H9 (cell line): ENCODE results near the gene PTP4A1. TPM values are rescaled to one million over a fixed set of nuclear protein-coding genes. Genes with fewer than 3 reads are reported as not detected.

ENCODE experiments used
- DNase-seq: peaks from one replicate; pipeline ENCODE4 v3.0.0-alpha.2; 2017
- H2AFZ ChIP-seq: one replicate; pipeline ENCODE4 v1.6.1; 2013; ENCODE audit warnings: mild to moderate bottlenecking, low read length, control low read depth, moderate library complexity
- H2AK5ac ChIP-seq: 2 replicates; pipeline ENCODE4 v1.6.1; 2013; ENCODE audit warnings: low read length, control low read depth, mixed read lengths; ENCODE audit not compliant: insufficient read length
- H2BK120ac ChIP-seq: one replicate; pipeline ENCODE4 v1.6.1; 2013; ENCODE audit warnings: low read depth, mild to moderate bottlenecking, low read length, control low read depth, inconsistent platforms; ENCODE audit not compliant: poor library complexity, severe bottlenecking
- H2BK12ac ChIP-seq: 2 replicates; pipeline ENCODE4 v1.6.1; 2013; ENCODE audit warnings: low read length, control low read depth, mixed read lengths, low read depth; ENCODE audit not compliant: insufficient read length
- H2BK15ac ChIP-seq: 2 replicates; pipeline ENCODE4 v1.6.1; 2013; ENCODE audit warnings: low read depth, low read length, control low read depth
- H2BK20ac ChIP-seq: one replicate; pipeline ENCODE4 v1.6.1; 2013; ENCODE audit warnings: low read depth, mild to moderate bottlenecking, low read length, control low read depth, inconsistent platforms; ENCODE audit not compliant: poor library complexity, severe bottlenecking
- H2BK5ac ChIP-seq: 2 replicates; pipeline ENCODE4 v1.6.1; 2013; ENCODE audit warnings: low read length, control low read depth, mixed read lengths; ENCODE audit not compliant: insufficient read length
- H3K14ac ChIP-seq: 2 replicates; pipeline ENCODE4 v1.6.1; 2013; ENCODE audit warnings: low read length, control low read depth; ENCODE audit not compliant: insufficient read depth
- H3K18ac ChIP-seq: 2 replicates; pipeline ENCODE4 v1.6.1; 2013; ENCODE audit warnings: low read depth, mild to moderate bottlenecking, mixed read lengths, low read length, control low read depth; ENCODE audit not compliant: insufficient read length
- H3K23ac ChIP-seq: 2 replicates; pipeline ENCODE4 v1.6.1; 2013; ENCODE audit warnings: low read length, control low read depth, mixed read lengths, low read depth; ENCODE audit not compliant: insufficient read length
- H3K23me2 ChIP-seq: 2 replicates; pipeline ENCODE4 v1.6.1; 2013; ENCODE audit warnings: low read depth, mild to moderate bottlenecking, mixed read lengths, low read length, control low read depth; ENCODE audit not compliant: insufficient read length, poor library complexity, severe bottlenecking
- H3K27ac ChIP-seq: 2 replicates; pipeline ENCODE4 v1.5.1; 2013; ENCODE audit warnings: low read length, control low read depth, mixed read lengths, low read depth; ENCODE audit not compliant: insufficient read length
- H3K27me3 ChIP-seq: 2 replicates; pipeline ENCODE4 v1.6.1; 2013; ENCODE audit warnings: low read length, control low read depth, inconsistent platforms; ENCODE audit not compliant: insufficient read depth
- H3K4ac ChIP-seq: 2 replicates; pipeline ENCODE4 v1.6.1; 2013; ENCODE audit warnings: low read depth, mild to moderate bottlenecking, control low read depth, inconsistent platforms, low read length, moderate library complexity
- H3K4me1 ChIP-seq: 2 replicates; pipeline ENCODE4 v1.6.1; 2013; ENCODE audit warnings: low read length, control low read depth, inconsistent platforms; ENCODE audit not compliant: insufficient read depth
- H3K4me2 ChIP-seq: 2 replicates; pipeline ENCODE4 v1.6.1; 2013; ENCODE audit warnings: low read length, control low read depth, mixed read lengths; ENCODE audit not compliant: insufficient read length, insufficient read depth
- H3K56ac ChIP-seq: 2 replicates; pipeline ENCODE4 v1.6.1; 2013; ENCODE audit warnings: low read depth, mild to moderate bottlenecking, mixed read lengths, low read length, control low read depth; ENCODE audit not compliant: insufficient read length
- H3K79me1 ChIP-seq: 2 replicates; pipeline ENCODE4 v1.6.1; 2013; ENCODE audit warnings: low read depth, mild to moderate bottlenecking, moderate library complexity, low read length, control low read depth, inconsistent platforms; ENCODE audit not compliant: insufficient read depth, poor library complexity, severe bottlenecking
- H3K79me2 ChIP-seq: 2 replicates; pipeline ENCODE4 v1.6.1; 2013; ENCODE audit warnings: low read length, control low read depth, inconsistent platforms; ENCODE audit not compliant: insufficient read depth
- H3K9ac ChIP-seq: 2 replicates; pipeline ENCODE4 v1.6.1; 2013; ENCODE audit warnings: low read length, control low read depth, mixed read lengths; ENCODE audit not compliant: insufficient read length; ENCODE audit errors: extremely low read depth
- H3K9me3 ChIP-seq: one replicate; pipeline ENCODE4 v1.6.1; 2013; ENCODE audit warnings: low read depth, low read length, inconsistent platforms; ENCODE audit not compliant: control insufficient read depth
- H3T11ph ChIP-seq: one replicate; pipeline ENCODE4 v1.6.1; 2013; ENCODE audit warnings: mild to moderate bottlenecking, low read length, control low read depth, inconsistent platforms
- H4K20me1 ChIP-seq: one replicate; pipeline ENCODE4 v1.6.1; 2013; ENCODE audit not compliant: control insufficient read depth, insufficient read length, insufficient read depth
- H4K5ac ChIP-seq: 2 replicates; pipeline ENCODE4 v1.6.1; 2013; ENCODE audit warnings: low read depth, mild to moderate bottlenecking, mixed read lengths, low read length, control low read depth; ENCODE audit not compliant: insufficient read length
- H4K8ac ChIP-seq: replicated peaks from 2 replicates; pipeline ENCODE4 v1.6.1; 2013; ENCODE audit warnings: low read length, control low read depth, mixed read lengths, low read depth; ENCODE audit not compliant: insufficient read length
- H4K91ac ChIP-seq: 2 replicates; pipeline ENCODE4 v1.6.1; 2013; ENCODE audit warnings: low read depth, mild to moderate bottlenecking, moderate library complexity, mixed read lengths, low read length, control low read depth; ENCODE audit not compliant: insufficient read length
- H3K27ac Mint-ChIP-seq, 3 experiments: 2 replicates in 2 of 3; 3 replicates in 1 of 3; pipeline ENCODE4 v1.8.0; 2020 to 2021; ENCODE audit warnings: mixed read lengths in 3 of 3, mild to moderate bottlenecking in 1 of 3, moderate library complexity in 1 of 3
- H3K27me3 Mint-ChIP-seq: 2 replicates; pipeline ENCODE4 v1.8.0; 2021; ENCODE audit warnings: low read depth, mild to moderate bottlenecking, moderate library complexity, mixed read lengths
- H3K36me3 Mint-ChIP-seq, 3 experiments: 2 replicates in 2 of 3; 3 replicates in 1 of 3; pipeline ENCODE4 v1.8.0; 2020 to 2021; ENCODE audit warnings: low read depth in 3 of 3, mixed read lengths in 3 of 3; ENCODE audit not compliant: insufficient read depth in 1 of 3
- H3K4me1 Mint-ChIP-seq, 2 experiments: 2 replicates each; pipeline ENCODE4 v1.8.0; 2020; ENCODE audit warnings: mixed read lengths in 2 of 2
- H3K4me3 Mint-ChIP-seq, 2 experiments: 2 replicates in 1 of 2; 3 replicates in 1 of 2; pipeline ENCODE4 v1.8.0; 2020 to 2021; ENCODE audit warnings: mild to moderate bottlenecking in 2 of 2, mixed read lengths in 2 of 2, moderate library complexity in 1 of 2
- H3K9me3 Mint-ChIP-seq, 2 experiments: 2 replicates in 1 of 2; 3 replicates in 1 of 2; pipeline ENCODE4 v1.8.0; 2020; ENCODE audit warnings: mild to moderate bottlenecking in 2 of 2, mixed read lengths in 2 of 2, moderate library complexity in 1 of 2
- WGBS: extraction: QIAGEN DNeasy Blood & Tissue Kit; methylation state at CpG from one replicate; pipeline ENCODE4 v1.1.7; 2013; ENCODE audit warnings: missing lambda C conversion rate, low lambda C conversion rate, mixed read lengths; ENCODE audit not compliant: insufficient read length; ENCODE audit errors: extremely low coverage; 5-methylcytosine and 5-hydroxymethylcytosine counted together
- total RNA-seq: library from RNA; stranded (reverse); gene quantifications from 2 replicates; pipeline ENCODE4 v1.2.1, GENCODE V29; 2021
- TF ChIP-seq, protein P1 (sequence below): fragments of 200-600 bp; sonication (generic); conservative IDR thresholded peaks from 3 replicates; pipeline ENCODE4 v1.8.0; 2021; ENCODE audit warnings: antibody characterized with exemption, mild to moderate bottlenecking

The PTP4A1 gene
- total RNA-seq, 1 experiment from 2014 or later, result 85.9 TPM

GRCh38 chr6:63579937-63580703, 7.8 kb downstream of the PTP4A1 start:
- no peak overlapping the region for H4K8ac ChIP-seq
- no peak overlapping the region for H2BK12ac ChIP-seq
- H4K5ac ChIP-seq, result no peak overlapping the region
- no peak overlapping the region for H2BK15ac ChIP-seq
- no CpG with 5 or more reads among the region's 6 CpGs for WGBS
- H2AK5ac ChIP-seq, result no peak overlapping the region
- H3K18ac ChIP-seq, result no peak overlapping the region
- H2BK20ac ChIP-seq, result no peak overlapping the region
- H3K9me3 Mint-ChIP-seq, result no peaks in the 10 kb centered on the region
- no peak overlapping the region for H3K14ac ChIP-seq
- no peaks in the 10 kb centered on the region for H3K23me2 ChIP-seq
- H3K36me3 Mint-ChIP-seq, result peaks cover 30 to 63% (median 51%) of the 10 kb centered on the region in 3 experiments; a peak in 6 of 7 replicates
- no peak for DNase-seq
- no peaks in the 10 kb centered on the region for H3K79me1 ChIP-seq
- no peak overlapping the region for H2BK120ac ChIP-seq
- no peak overlapping the region for H3K4ac ChIP-seq
- no peaks in the 10 kb centered on the region; the same call in 1 of the 2 replicates for H3K4me1 ChIP-seq
- H3K27ac Mint-ChIP-seq, result no peak overlapping the region
- no peak overlapping the region for H3K9ac ChIP-seq
- no peak overlapping the region for H3K4me2 ChIP-seq
- H3K27me3 Mint-ChIP-seq, result no peaks in the 10 kb centered on the region
- H2BK5ac ChIP-seq, result no peak overlapping the region
- TF ChIP-seq, protein P1, sequence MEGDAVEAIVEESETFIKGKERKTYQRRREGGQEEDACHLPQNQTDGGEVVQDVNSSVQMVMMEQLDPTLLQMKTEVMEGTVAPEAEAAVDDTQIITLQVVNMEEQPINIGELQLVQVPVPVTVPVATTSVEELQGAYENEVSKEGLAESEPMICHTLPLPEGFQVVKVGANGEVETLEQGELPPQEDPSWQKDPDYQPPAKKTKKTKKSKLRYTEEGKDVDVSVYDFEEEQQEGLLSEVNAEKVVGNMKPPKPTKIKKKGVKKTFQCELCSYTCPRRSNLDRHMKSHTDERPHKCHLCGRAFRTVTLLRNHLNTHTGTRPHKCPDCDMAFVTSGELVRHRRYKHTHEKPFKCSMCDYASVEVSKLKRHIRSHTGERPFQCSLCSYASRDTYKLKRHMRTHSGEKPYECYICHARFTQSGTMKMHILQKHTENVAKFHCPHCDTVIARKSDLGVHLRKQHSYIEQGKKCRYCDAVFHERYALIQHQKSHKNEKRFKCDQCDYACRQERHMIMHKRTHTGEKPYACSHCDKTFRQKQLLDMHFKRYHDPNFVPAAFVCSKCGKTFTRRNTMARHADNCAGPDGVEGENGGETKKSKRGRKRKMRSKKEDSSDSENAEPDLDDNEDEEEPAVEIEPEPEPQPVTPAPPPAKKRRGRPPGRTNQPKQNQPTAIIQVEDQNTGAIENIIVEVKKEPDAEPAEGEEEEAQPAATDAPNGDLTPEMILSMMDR, result no peak
- no peak overlapping the region for H3K4me3 Mint-ChIP-seq
- H3K9me3 ChIP-seq, result no peaks in the 10 kb centered on the region
- no peaks in the 10 kb centered on the region for H4K20me1 ChIP-seq
- no peak overlapping the region for H4K91ac ChIP-seq
- no peak overlapping the region for H2AFZ ChIP-seq
- H3K23ac ChIP-seq, result no peak overlapping the region
- no peak overlapping the region for H3K27ac ChIP-seq
- H3K4me1 Mint-ChIP-seq, result peaks cover 3 to 9% of the 10 kb centered on the region in 2 experiments
- peaks cover 5% of the 10 kb centered on the region; the same call in 1 of the 2 replicates for H3K79me2 ChIP-seq
- H3T11ph ChIP-seq, result no peak overlapping the region
- H3K27me3 ChIP-seq, result no peaks in the 10 kb centered on the region
- H3K56ac ChIP-seq, result no peak overlapping the region
